ENCODE results near the gene MUS81. TPM values are rescaled to one million over a fixed set of nuclear protein-coding genes. Genes with fewer than 3 reads are reported as not detected.

Gene MUS81
- total and polyA plus RNA-seq, 9 of the 15 experiments (the other 6 are each of a cell fraction or from before 2014, with no cell fraction given) = 13.4 to 118 (median 53.7) TPM

GRCh38 chr11:65858681-65859087 is 1.5 kb upstream of the MUS81 start (continued):
- TF ChIP-seq ZNF518B (CRISPR knock-in tag; IDR thresholded peaks at IDR 0.05) (no peak), MAX (CRISPR knock-in tag; IDR thresholded peaks at IDR 0.05) (no peak), U2AF1 (optimal IDR thresholded peaks at IDR 0.05; ENCODE audit: low read depth, low read length) (no peak), C11orf30 (IDR thresholded peaks at IDR 0.05; ENCODE audit: low read depth) (no peak), SMARCA5 (IDR thresholded peaks at IDR 0.05) (0 out of 2 replicates have a peak, but pooled peaks have one; percentile 19), ZNF511 (CRISPR knock-in tag; IDR thresholded peaks at IDR 0.05) (no peak), SP2 (IDR thresholded peaks at IDR 0.05; ENCODE audit: extremely low read depth, low read depth, low read length, poor library complexity, severe bottlenecking) (no peak), ZNF318 (IDR thresholded peaks at IDR 0.05; ENCODE audit: borderline replicate concordance in 1 of 2, low read depth in 1 of 2) (no peak), RNF2 (IDR thresholded peaks at IDR 0.05) (no peak; the same call in 1 of the 2 replicates), TSHZ1 (CRISPR knock-in tag; IDR thresholded peaks at IDR 0.05) (no peak), ELF4 (CRISPR knock-in tag; IDR thresholded peaks at IDR 0.05) (0 out of 2 replicates have a peak, but pooled peaks have one; percentile 29)
